Small intestine (tissue), 7 donors: ENCODE measurements around the gene ECE1. TPM values are rescaled to one million over a fixed set of nuclear protein-coding genes. Genes with fewer than 3 reads are reported as not detected.

ENCODE experiments used
- DNase-seq, 2 donors: peaks; one replicate each; pipeline versions ENCODE4 v3.0.0 to v3.0.0-alpha.2; 2013
- FAIRE-seq: peaks from 2 replicates; lab custom pipeline; 2012; peaks lifted over from hg19 to GRCh38; lab: Jason Lieb, UNC
- H3K27ac ChIP-seq, 3 donors: one replicate each; pipeline ENCODE4 v1.5.1; 2013; ENCODE audit warnings: low read length in 2 of 3, mild to moderate bottlenecking in 2 of 3, control low read depth in 1 of 3, inconsistent platforms in 1 of 3, low read depth in 1 of 3, moderate library complexity in 1 of 3
- H3K27me3 ChIP-seq, 3 donors: one replicate each; pipeline ENCODE4 v1.6.1; 2013; ENCODE audit warnings: low read length in 3 of 3, inconsistent platforms in 1 of 3; ENCODE audit not compliant: control insufficient read depth in 3 of 3, insufficient read depth in 3 of 3
- H3K36me3 ChIP-seq, 3 donors: one replicate each; pipeline ENCODE4 v1.6.1; 2013; ENCODE audit warnings: low read length in 3 of 3, inconsistent platforms in 1 of 3, low read depth in 1 of 3, mild to moderate bottlenecking in 1 of 3, moderate library complexity in 1 of 3; ENCODE audit not compliant: control insufficient read depth in 3 of 3, insufficient read depth in 2 of 3
- H3K4me1 ChIP-seq, 3 donors: one replicate each; pipeline ENCODE4 v1.6.1; 2013; ENCODE audit warnings: low read length in 2 of 3, inconsistent platforms in 1 of 3, low read depth in 1 of 3, mild to moderate bottlenecking in 1 of 3, moderate library complexity in 1 of 3; ENCODE audit not compliant: control insufficient read depth in 3 of 3, insufficient read depth in 2 of 3
- H3K4me3 ChIP-seq, 3 donors: one replicate each; pipeline ENCODE4 v1.5.1; 2013; ENCODE audit warnings: low read length in 3 of 3, control low read depth in 1 of 3, inconsistent platforms in 1 of 3, low read depth in 1 of 3, mild to moderate bottlenecking in 1 of 3, moderate library complexity in 1 of 3
- H3K9me3 ChIP-seq, 2 donors: one replicate each; pipeline ENCODE4 v1.6.1; 2013; ENCODE audit warnings: low read depth in 1 of 2, low read length in 1 of 2; ENCODE audit not compliant: control insufficient read depth in 2 of 2, insufficient read depth in 1 of 2
- WGBS, 3 donors: extraction: QIAGEN DNeasy Blood & Tissue Kit; methylation state at CpG; one replicate each; pipeline ENCODE4 v1.1.7; 2013; 5-methylcytosine and 5-hydroxymethylcytosine counted together
- polyA plus RNA-seq, 4 donors: library from polyadenylated mRNA; stranded (reverse) in 3 of 4; unstranded in 1 of 4; fragments of 200-250 nt in 3 of 4; fragments of 120-200 nt in 1 of 4; gene quantifications; one replicate each; pipeline versions ENCODE4 v1.2.1 to v1.2.3, GENCODE V29; 2013
- donor health status: healthy with polysubstance abuse.
- donor health status: control.
- donor health status: control.
- donor health status: Bipolar disorder and iron deficiency.
- donor health status: healthy.

The ECE1 gene
- polyA plus RNA-seq, 4 donors, result 20.8 to 68.9 (median 40.4) TPM

- WGBS, 3 donors, result 78 to 81% (median 80%) methylated on average over 10 of the region's 10 CpGs
- H3K4me1 ChIP-seq, result peaks cover 0 to 8% (median 4%) of the 10 kb centered on the region in 3 donors
- H3K9me3 ChIP-seq, result no peaks in the 10 kb centered on the region
- no peak overlapping the region for H3K4me3 ChIP-seq
- no peak overlapping the region for H3K27ac ChIP-seq
- peaks cover 0 to 22% (median 0%) of the 10 kb centered on the region in 3 donors for H3K36me3 ChIP-seq
- DNase-seq (no peak), FAIRE-seq (no peak)
- H3K27me3 ChIP-seq, result no peaks in the 10 kb centered on the region
Observed at GRCh38 chr1:21301794-21302440, 11.7 kb upstream of the ECE1 start.

- no peak for DNase-seq
- peaks cover 0 to 20% (median 0%) of the 10 kb centered on the region in 3 donors for H3K36me3 ChIP-seq
- FAIRE-seq, result no peak
Observed at GRCh38 chr1:21300774-21301173, 10.5 kb upstream of the ECE1 start.

GRCh38 chr1:21299780-21300395 lies 9.6 kb upstream of the ECE1 start:
- H3K36me3 ChIP-seq, result peaks cover 0 to 18% (median 0%) of the 10 kb centered on the region in 3 donors
- 79 to 86% (median 83%) methylated on average over 4 of the region's 4 CpGs for WGBS, 3 donors
- FAIRE-seq (no peak), DNase-seq (no peak)
- no peaks in the 10 kb centered on the region for H3K9me3 ChIP-seq
- H3K4me3 ChIP-seq, result no peak overlapping the region
- H3K27me3 ChIP-seq, result no peaks in the 10 kb centered on the region
- H3K27ac ChIP-seq, result peak overlapping the region in 1 of 3 donors; percentile 12
- peaks cover 0 to 8% (median 4%) of the 10 kb centered on the region in 3 donors for H3K4me1 ChIP-seq

More at GRCh38 chr1:21300774-21301173, 10.5 kb upstream of the ECE1 start:
- no peak overlapping the region for H3K27ac ChIP-seq
- H3K4me3 ChIP-seq, result no peak overlapping the region
- no peaks in the 10 kb centered on the region for H3K27me3 ChIP-seq
- H3K9me3 ChIP-seq, result no peaks in the 10 kb centered on the region
- H3K4me1 ChIP-seq, result peaks cover 0 to 8% (median 4%) of the 10 kb centered on the region in 3 donors

GRCh38 chr1:21298981-21299391 lies 8.7 kb upstream of the ECE1 start:
- H3K27me3 ChIP-seq, result no peaks in the 10 kb centered on the region
- peak overlapping the region in 2 of 3 donors; percentile 23 to 35 for H3K27ac ChIP-seq
- no peak overlapping the region for H3K4me3 ChIP-seq
- WGBS, 3 donors, result 33 to 58% (median 49%) methylated on average over 3 of the region's 3 CpGs
- DNase-seq (peak; percentile 48 to 55), FAIRE-seq (no peak)
- peaks cover 2 to 17% (median 4%) of the 10 kb centered on the region in 3 donors for H3K4me1 ChIP-seq
- H3K36me3 ChIP-seq, result peaks cover 0 to 24% (median 0%) of the 10 kb centered on the region in 3 donors
- H3K9me3 ChIP-seq, result no peaks in the 10 kb centered on the region

GRCh38 chr1:21297975-21298374 lies 7.7 kb upstream of the ECE1 start:
- H3K4me1 ChIP-seq, result peaks cover 2 to 17% (median 3%) of the 10 kb centered on the region in 3 donors
- no peaks in the 10 kb centered on the region for H3K27me3 ChIP-seq
- H3K4me3 ChIP-seq, result no peak overlapping the region
- H3K9me3 ChIP-seq, result no peaks in the 10 kb centered on the region
- FAIRE-seq (no peak), DNase-seq (peak in 1 of 2 donors; percentile 46)
- H3K36me3 ChIP-seq, result peaks cover 0 to 25% (median 0%) of the 10 kb centered on the region in 3 donors
- WGBS, 3 donors, result 79 to 84% (median 83%) methylated on average over 13 of the region's 13 CpGs
- H3K27ac ChIP-seq, result no peak overlapping the region

- 63 to 85% (median 78%) methylated on average over 7 of the region's 7 CpGs for WGBS, 3 donors
Observed at GRCh38 chr1:21296509-21297354, 6.5 kb upstream of the ECE1 start.

GRCh38 chr1:21295545-21295944 lies 5.3 kb upstream of the ECE1 start:
- Histone ChIP-seq H3K36me3 (peaks cover 0 to 23% (median 0%) of the 10 kb centered on the region in 3 donors), H3K4me3 (no peak overlapping the region), H3K9me3 (no peaks in the 10 kb centered on the region), H3K27ac (no peak overlapping the region), H3K4me1 (peaks cover 2 to 19% (median 7%) of the 10 kb centered on the region in 3 donors), H3K27me3 (no peaks in the 10 kb centered on the region)
- FAIRE-seq, result no peak
- WGBS, 3 donors, result 82 to 90% (median 83%) methylated on average over 6 of the region's 6 CpGs
- no peak for DNase-seq

More at GRCh38 chr1:21296509-21297354, 6.5 kb upstream of the ECE1 start:
- Histone ChIP-seq H3K27ac (no peak overlapping the region), H3K4me1 (peaks cover 2 to 17% (median 3%) of the 10 kb centered on the region in 3 donors), H3K36me3 (peaks cover 0 to 23% (median 0%) of the 10 kb centered on the region in 3 donors), H3K4me3 (no peak overlapping the region), H3K9me3 (no peaks in the 10 kb centered on the region), H3K27me3 (no peaks in the 10 kb centered on the region)
- FAIRE-seq (no peak), DNase-seq (no peak)

- DNase-seq, result no peak
- no peaks in the 10 kb centered on the region for H3K9me3 ChIP-seq
- H3K4me3 ChIP-seq, result no peak overlapping the region
- peaks cover 0 to 21% (median 0%) of the 10 kb centered on the region in 3 donors for H3K36me3 ChIP-seq
- no peaks in the 10 kb centered on the region for H3K27me3 ChIP-seq
- H3K27ac ChIP-seq, result peak overlapping the region in 2 of 3 donors; percentile 69 to 76
- H3K4me1 ChIP-seq, result peaks cover 2 to 21% (median 7%) of the 10 kb centered on the region in 3 donors
- FAIRE-seq, result no peak
- WGBS, 3 donors, result 63 to 80% (median 68%) methylated on average over 1 of the region's 1 CpG
Observed at GRCh38 chr1:21295002-21295401, 4.7 kb upstream of the ECE1 start.
